HAP-1 (cell line): ENCODE data around the gene ATP5PB.

Experiments
- DNase-seq, 2 experiments: peaks; one replicate each; pipeline ENCODE4 v3.0.0-alpha.2; 2016 to 2020; ENCODE audit warnings: low spot score in 2 of 2
- H3K27me3 ChIP-seq: fragments of 250-450 bp; sonication (Bioruptor Pico); 2 replicates; pipeline ENCODE4 v1.5.1; 2020; ENCODE audit warnings: low read depth, mild to moderate bottlenecking, moderate library complexity
- H3K36me3 ChIP-seq: fragments of 250-450 bp; sonication (Bioruptor Pico); replicated peaks from 2 replicates; pipeline ENCODE4 v1.5.1; 2020; ENCODE audit warnings: mild to moderate bottlenecking
- H3K4me1 ChIP-seq: fragments of 250-450 bp; sonication (Bioruptor Pico); 2 replicates; pipeline ENCODE4 v1.5.1; 2020; ENCODE audit warnings: mild to moderate bottlenecking
- H3K4me3 ChIP-seq: fragments of 250-450 bp; sonication (Bioruptor Pico); 2 replicates; pipeline ENCODE4 v1.5.1; 2020; ENCODE audit warnings: mild to moderate bottlenecking, moderate library complexity
- H3K9me3 ChIP-seq: fragments of 250-450 bp; sonication (Bioruptor Pico); 2 replicates; pipeline ENCODE4 v1.5.1; 2020; ENCODE audit warnings: mild to moderate bottlenecking, moderate library complexity
- in situ Hi-C: fragments of 300-500 bp; cut with MboI; formaldehyde crosslinking; loops from 3 replicates; pipeline ENCODE4 v1.14.3; 2020; ENCODE audit warnings: low sequenced_read_pairs, inconsistent platforms, mixed read lengths

ATP5PB gene

GRCh38 chr1:111488669-111489068 lies 39.4 kb downstream of the ATP5PB start:
- in situ Hi-C loops: no loop called here
- no peak for DNase-seq
- Histone ChIP-seq H3K36me3 (no peaks in the 10 kb centered on the region), H3K4me3 (no peak overlapping the region), H3K27me3 (no peaks in the 10 kb centered on the region), H3K9me3 (no peaks in the 10 kb centered on the region), H3K4me1 (no peaks in the 10 kb centered on the region)

GRCh38 chr1:111489604-111490003 lies 40.3 kb downstream of the ATP5PB start:
- Histone ChIP-seq H3K4me1 (no peaks in the 10 kb centered on the region), H3K9me3 (no peaks in the 10 kb centered on the region), H3K27me3 (no peaks in the 10 kb centered on the region), H3K4me3 (no peak overlapping the region), H3K36me3 (no peaks in the 10 kb centered on the region)
- in situ Hi-C loops: no loop called here
- no peak for DNase-seq

GRCh38 chr1:111490220-111490619 lies 41.0 kb downstream of the ATP5PB start:
- no peaks in the 10 kb centered on the region for H3K9me3 ChIP-seq
- no peaks in the 10 kb centered on the region for H3K4me1 ChIP-seq
- H3K4me3 ChIP-seq: no peak overlapping the region
- no peaks in the 10 kb centered on the region for H3K36me3 ChIP-seq
- no peak for DNase-seq
- no peaks in the 10 kb centered on the region for H3K27me3 ChIP-seq
- in situ Hi-C loops: no loop called here

GRCh38 chr1:111491070-111491469 lies 41.8 kb downstream of the ATP5PB start:
- in situ Hi-C loops: no loop called here
- no peaks in the 10 kb centered on the region for H3K36me3 ChIP-seq
- no peak for DNase-seq
- H3K4me3 ChIP-seq: no peak overlapping the region
- H3K9me3 ChIP-seq: no peaks in the 10 kb centered on the region
- no peaks in the 10 kb centered on the region for H3K27me3 ChIP-seq
- no peaks in the 10 kb centered on the region for H3K4me1 ChIP-seq

- DNase-seq: no peak
- Histone ChIP-seq H3K9me3 (no peaks in the 10 kb centered on the region), H3K36me3 (no peaks in the 10 kb centered on the region), H3K4me1 (no peaks in the 10 kb centered on the region), H3K4me3 (no peak overlapping the region), H3K27me3 (no peaks in the 10 kb centered on the region)
- in situ Hi-C loops: no loop called here
These were observed 47.1 kb downstream of the ATP5PB start for GRCh38 chr1:111496398-111496797.

- no peaks in the 10 kb centered on the region for H3K9me3 ChIP-seq
- no peaks in the 10 kb centered on the region for H3K27me3 ChIP-seq
- in situ Hi-C loops: no loop called here
- no peaks in the 10 kb centered on the region for H3K36me3 ChIP-seq
- H3K4me1 ChIP-seq: no peaks in the 10 kb centered on the region
- no peak for DNase-seq
- H3K4me3 ChIP-seq: no peak overlapping the region
These were observed 48.3 kb downstream of the ATP5PB start for GRCh38 chr1:111497592-111497991.

GRCh38 chr1:111499026-111499785 lies 49.9 kb downstream of the ATP5PB start:
- no peak for DNase-seq
- Histone ChIP-seq H3K9me3 (no peaks in the 10 kb centered on the region), H3K27me3 (no peaks in the 10 kb centered on the region; the same call in 1 of the 2 replicates), H3K4me3 (no peak overlapping the region), H3K36me3 (no peaks in the 10 kb centered on the region), H3K4me1 (no peaks in the 10 kb centered on the region)
- in situ Hi-C loops: no loop called here

- in situ Hi-C loops: loop anchor here (10.0 kb wide), 1 partner anchor 253 kb away; the partner anchor contains the start of gene DDX20
- no peaks in the 10 kb centered on the region for H3K4me1 ChIP-seq
- no peak for DNase-seq
- no peaks in the 10 kb centered on the region for H3K9me3 ChIP-seq
- H3K4me3 ChIP-seq: no peak overlapping the region
- no peaks in the 10 kb centered on the region for H3K36me3 ChIP-seq
- H3K27me3 ChIP-seq: no peaks in the 10 kb centered on the region; the same call in 1 of the 2 replicates
These were observed 52.4 kb downstream of the ATP5PB start for GRCh38 chr1:111501645-111502044.

GRCh38 chr1:111503585-111504060 lies 54.4 kb downstream of the ATP5PB start, which contains the start of the genes ADORA3 and TMIGD3:
TSS of gene ADORA3 (minus strand) at chr1:111503633. CDS start at chr1:111503354, 279 bp downstream.
TSS of gene TMIGD3 (minus strand) at chr1:111503633. CDS start at chr1:111503354, 279 bp downstream.
- no peak within 1 kb of the TSS for H3K4me3 ChIP-seq
- no peaks in the 10 kb centered on the region for H3K36me3 ChIP-seq
- DNase-seq: no peak
- H3K4me1 ChIP-seq: peaks cover 14% of the 10 kb centered on the region
- H3K9me3 ChIP-seq: no peaks in the 10 kb centered on the region
- in situ Hi-C loops: loop anchor here (10.0 kb wide), 1 partner anchor 251 kb away; the partner anchor contains the start of gene DDX20
- no peaks in the 10 kb centered on the region; the same call in 1 of the 2 replicates for H3K27me3 ChIP-seq

GRCh38 chr1:111504097-111504496 lies 54.8 kb downstream of the ATP5PB start:
- H3K4me3 ChIP-seq: no peak overlapping the region
- in situ Hi-C loops: loop anchor here (10.0 kb wide), 1 partner anchor 251 kb away; the partner anchor contains the start of gene DDX20

GRCh38 chr1:111505641-111506119 lies 56.4 kb downstream of the ATP5PB start:
- DNase-seq: no peak
- Histone ChIP-seq H3K4me1 (peaks cover 15% of the 10 kb centered on the region), H3K9me3 (no peaks in the 10 kb centered on the region), H3K4me3 (no peak overlapping the region), H3K27me3 (no peaks in the 10 kb centered on the region; the same call in 1 of the 2 replicates), H3K36me3 (no peaks in the 10 kb centered on the region)
- in situ Hi-C loops: loop anchor here (10.0 kb wide), 1 partner anchor 249 kb away; the partner anchor contains the start of gene DDX20

More at GRCh38 chr1:111504097-111504496, 54.8 kb downstream of the ATP5PB start:
- no peaks in the 10 kb centered on the region for H3K9me3 ChIP-seq
- no peak for DNase-seq
- H3K27me3 ChIP-seq: no peaks in the 10 kb centered on the region; the same call in 1 of the 2 replicates
- no peaks in the 10 kb centered on the region for H3K36me3 ChIP-seq
- H3K4me1 ChIP-seq: peaks cover 15% of the 10 kb centered on the region

- no peaks in the 10 kb centered on the region; the same call in 1 of the 2 replicates for H3K27me3 ChIP-seq
- H3K36me3 ChIP-seq: no peaks in the 10 kb centered on the region
- H3K9me3 ChIP-seq: no peaks in the 10 kb centered on the region
- H3K4me3 ChIP-seq: no peak overlapping the region
- peaks cover 15% of the 10 kb centered on the region for H3K4me1 ChIP-seq
- in situ Hi-C loops: loop anchor here (10.0 kb wide), 1 partner anchor 248 kb away; the partner anchor contains the start of gene DDX20
- DNase-seq: no peak
These were observed 57.3 kb downstream of the ATP5PB start for GRCh38 chr1:111506561-111506960.

GRCh38 chr1:111507411-111508201 lies 58.3 kb downstream of the ATP5PB start:
- Histone ChIP-seq H3K36me3 (no peaks in the 10 kb centered on the region), H3K9me3 (no peaks in the 10 kb centered on the region), H3K4me3 (peak overlapping the region; percentile 7), H3K4me1 (peaks cover 15% of the 10 kb centered on the region), H3K27me3 (no peaks in the 10 kb centered on the region; the same call in 1 of the 2 replicates)
- in situ Hi-C loops: loop anchor here (10.0 kb wide), 1 partner anchor 247 kb away; the partner anchor contains the start of gene DDX20
- peak; percentile 64 to 86 for DNase-seq
